SK-N-SH (cell line): ENCODE results near the gene NTMT1. TPM values are rescaled to one million over a fixed set of nuclear protein-coding genes. Genes with fewer than 3 reads are reported as not detected.

Experiments used
- CTCF ChIA-PET: fragments of 300-600, 350-600 bp; formaldehyde crosslinking; extraction: SDS; loops from one replicate; lab custom pipeline; 2021; lab: Yijun Ruan, JAX
- POLR2A ChIA-PET: fragments of 350-600 bp; sonication (Branson Sonifier 250); formaldehyde crosslinking; extraction: SDS; loops from one replicate; lab custom pipeline; 2020; ENCODE audit warnings: antibody characterized with exemption, inconsistent platforms; lab: Yijun Ruan, JAX
- DNase-seq: peaks from one replicate; pipeline ENCODE4 v3.0.0; 2012
- H2AFZ ChIP-seq: fragments of 200-600 bp; sonication (generic); 2 replicates; pipeline ENCODE4 v1.8.1; 2016; ENCODE audit warnings: antibody characterized with exemption, mild to moderate bottlenecking, low read depth
- H3F3A ChIP-seq: fragments of 200-600 bp; sonication (generic); replicated peaks from 2 replicates; pipeline ENCODE3; 2016; ENCODE audit warnings: antibody characterized with exemption, mild to moderate bottlenecking; ENCODE audit not compliant: insufficient read depth
- H3K27ac ChIP-seq, 2 experiments: fragments of 200-500 bp in 1 of 2; fragments of 200-600 bp in 1 of 2; sonication (Bioruptor generic) in 1 of 2; sonication (generic), shearing (Covaris generic) in 1 of 2; 2 replicates each; pipeline versions ENCODE4 v1.5.1 to v1.6.1; 2014 to 2016; ENCODE audit warnings: low read depth in 2 of 2, inconsistent platforms in 1 of 2, low read length in 1 of 2, mild to moderate bottlenecking in 1 of 2, mixed read lengths in 1 of 2
- H3K27me3 ChIP-seq: fragments of 200-600 bp; sonication (generic), shearing (Covaris generic); 2 replicates; pipeline ENCODE4 v1.6.1; 2016; ENCODE audit warnings: mixed run types; ENCODE audit not compliant: insufficient read depth
- H3K36me3 ChIP-seq, 2 experiments: fragments of 200-500 bp in 1 of 2; fragments of 200-600 bp in 1 of 2; sonication (Bioruptor generic) in 1 of 2; sonication (generic) in 1 of 2; replicated peaks in 1 of 2; 2 replicates each; pipeline versions ENCODE3 to v1.5.1; 2014 to 2016; ENCODE audit warnings: low read length in 1 of 2, mild to moderate bottlenecking in 1 of 2; ENCODE audit not compliant: insufficient read depth in 2 of 2, control insufficient read depth in 1 of 2
- H3K4me1 ChIP-seq, 2 experiments: fragments of 200-500 bp in 1 of 2; fragments of 200-600 bp in 1 of 2; sonication (Bioruptor generic) in 1 of 2; sonication (generic), shearing (Covaris generic) in 1 of 2; 2 replicates each; pipeline versions ENCODE4 v1.5.1 to v1.6.1; 2014 to 2016; ENCODE audit warnings: low read depth in 1 of 2, low read length in 1 of 2, mixed run types in 1 of 2; ENCODE audit not compliant: insufficient read depth in 2 of 2, control insufficient read depth in 1 of 2
- H3K4me2 ChIP-seq: fragments of 200-600 bp; sonication (generic), shearing (Covaris generic); 2 replicates; pipeline ENCODE4 v1.6.1; 2017; ENCODE audit warnings: mixed run types
- H3K4me3 ChIP-seq, 2 experiments: fragments of 200-500 bp in 1 of 2; fragments of 200-600 bp in 1 of 2; sonication (Bioruptor generic) in 1 of 2; sonication (generic), shearing (Covaris generic) in 1 of 2; 2 replicates each; pipeline versions ENCODE4 v1.5.1 to v1.8.1; 2014 to 2016; ENCODE audit warnings: low read depth in 2 of 2, inconsistent platforms in 1 of 2, low read length in 1 of 2, mild to moderate bottlenecking in 1 of 2, mixed read lengths in 1 of 2, moderate library complexity in 1 of 2
- H3K79me2 ChIP-seq: fragments of 200-600 bp; sonication (generic); 2 replicates; pipeline ENCODE4 v1.8.1; 2017; ENCODE audit warnings: mild to moderate bottlenecking; ENCODE audit not compliant: insufficient read depth
- H3K9ac ChIP-seq: fragments of 200-600 bp; sonication (generic); 2 replicates; pipeline ENCODE4 v1.6.1; 2017; ENCODE audit warnings: mixed run types
- H3K9me2 ChIP-seq: fragments of 200-600 bp; sonication (generic); 2 replicates; pipeline ENCODE4 v1.6.1; 2017; ENCODE audit warnings: mixed run types
- H3K9me3 ChIP-seq: fragments of 200-600 bp; sonication (generic); 2 replicates; pipeline ENCODE4 v1.6.1; 2017; ENCODE audit warnings: mixed run types, mild to moderate bottlenecking, moderate library complexity
- H4K20me1 ChIP-seq: fragments of 200-600 bp; sonication (generic); 2 replicates; pipeline ENCODE4 v1.6.1; 2017; ENCODE audit warnings: mild to moderate bottlenecking, mixed run types; ENCODE audit not compliant: insufficient read depth
- MEF2A ChIP-seq: IDR thresholded peaks from 2 replicates; pipeline ENCODE4 v1.4.0; 2012; ENCODE audit warnings: low read depth, borderline replicate concordance
- MXI1 ChIP-seq: IDR thresholded peaks from 2 replicates; pipeline ENCODE4 v1.6.1; 2012; ENCODE audit warnings: mild to moderate bottlenecking, low read depth, low read length, improper control_type of control experiment
- NRF1 ChIP-seq: IDR thresholded peaks from 2 replicates; pipeline ENCODE4 v1.6.1; 2012; ENCODE audit warnings: low read depth, mild to moderate bottlenecking, low read length
- RCOR1 ChIP-seq: fragments of 150-350 bp; IDR thresholded peaks from 2 replicates; pipeline ENCODE4 v1.6.1; 2017; ENCODE audit warnings: antibody characterized with exemption, low read length
- SMC3 ChIP-seq: IDR thresholded peaks from 2 replicates; pipeline ENCODE4 v1.6.1; 2012; ENCODE audit warnings: low read depth, low read length, improper control_type of control experiment
- WGBS: methylation state at CpG from one replicate; pipeline ENCODE4 v1.1.6; 2017; ENCODE audit warnings: low lambda C conversion rate; 5-methylcytosine and 5-hydroxymethylcytosine counted together
- polyA plus RNA-seq, 3 experiments: library from polyadenylated mRNA; depleted of rRNA; stranded (reverse); fragments of >200 nt; gene quantifications; 2 replicates each; pipeline ENCODE4 v1.2.3, GENCODE V29; 2012
- TF ChIP-seq, protein P1 (sequence below): IDR thresholded peaks from 2 replicates; pipeline ENCODE4 v1.6.1; 2012; ENCODE audit warnings: mild to moderate bottlenecking, low read depth, low read length, moderate library complexity
- TF ChIP-seq, protein P2 (sequence below): fragments of 150-350 bp; IDR thresholded peaks from 2 replicates; pipeline ENCODE4 v1.6.1; 2016; ENCODE audit warnings: mild to moderate bottlenecking, low read depth, low read length
- TF ChIP-seq, protein P3 (sequence below): fragments of 150-350 bp; IDR thresholded peaks from 2 replicates; pipeline ENCODE4 v1.6.1; 2017; ENCODE audit warnings: antibody characterized with exemption, low read length, low read depth, borderline replicate concordance
- TF ChIP-seq, protein P4 (sequence below): IDR thresholded peaks from 2 replicates; pipeline ENCODE4; 2012

The NTMT1 gene
- polyA plus RNA-seq, 1 of the 3 experiments (the other 2 are of a cell fraction) = 78.3 TPM

DNA sequence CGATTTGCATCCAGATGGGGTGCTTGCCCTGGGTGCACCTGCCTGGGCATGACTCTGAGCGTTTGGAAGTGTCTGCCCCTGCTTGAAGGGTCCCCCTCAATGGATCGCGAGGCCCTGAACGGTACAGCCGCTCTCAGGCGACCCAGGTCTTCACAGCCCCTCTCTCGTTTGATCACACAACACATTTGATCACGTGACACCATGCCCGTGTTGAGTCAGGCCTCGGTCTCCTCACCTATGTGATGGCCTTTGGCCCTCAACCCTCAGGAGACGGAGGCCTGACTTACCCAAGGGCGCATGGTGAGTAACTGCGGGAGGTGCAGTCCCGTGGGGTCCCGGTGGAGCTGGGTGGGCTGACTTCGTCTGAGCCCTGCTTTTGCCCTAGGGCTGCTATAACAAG, 18.9 kb downstream of the NTMT1 start (continued):
- TF ChIP-seq, protein P1, sequence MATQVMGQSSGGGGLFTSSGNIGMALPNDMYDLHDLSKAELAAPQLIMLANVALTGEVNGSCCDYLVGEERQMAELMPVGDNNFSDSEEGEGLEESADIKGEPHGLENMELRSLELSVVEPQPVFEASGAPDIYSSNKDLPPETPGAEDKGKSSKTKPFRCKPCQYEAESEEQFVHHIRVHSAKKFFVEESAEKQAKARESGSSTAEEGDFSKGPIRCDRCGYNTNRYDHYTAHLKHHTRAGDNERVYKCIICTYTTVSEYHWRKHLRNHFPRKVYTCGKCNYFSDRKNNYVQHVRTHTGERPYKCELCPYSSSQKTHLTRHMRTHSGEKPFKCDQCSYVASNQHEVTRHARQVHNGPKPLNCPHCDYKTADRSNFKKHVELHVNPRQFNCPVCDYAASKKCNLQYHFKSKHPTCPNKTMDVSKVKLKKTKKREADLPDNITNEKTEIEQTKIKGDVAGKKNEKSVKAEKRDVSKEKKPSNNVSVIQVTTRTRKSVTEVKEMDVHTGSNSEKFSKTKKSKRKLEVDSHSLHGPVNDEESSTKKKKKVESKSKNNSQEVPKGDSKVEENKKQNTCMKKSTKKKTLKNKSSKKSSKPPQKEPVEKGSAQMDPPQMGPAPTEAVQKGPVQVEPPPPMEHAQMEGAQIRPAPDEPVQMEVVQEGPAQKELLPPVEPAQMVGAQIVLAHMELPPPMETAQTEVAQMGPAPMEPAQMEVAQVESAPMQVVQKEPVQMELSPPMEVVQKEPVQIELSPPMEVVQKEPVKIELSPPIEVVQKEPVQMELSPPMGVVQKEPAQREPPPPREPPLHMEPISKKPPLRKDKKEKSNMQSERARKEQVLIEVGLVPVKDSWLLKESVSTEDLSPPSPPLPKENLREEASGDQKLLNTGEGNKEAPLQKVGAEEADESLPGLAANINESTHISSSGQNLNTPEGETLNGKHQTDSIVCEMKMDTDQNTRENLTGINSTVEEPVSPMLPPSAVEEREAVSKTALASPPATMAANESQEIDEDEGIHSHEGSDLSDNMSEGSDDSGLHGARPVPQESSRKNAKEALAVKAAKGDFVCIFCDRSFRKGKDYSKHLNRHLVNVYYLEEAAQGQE = no peak
- TF ChIP-seq, protein P2, sequence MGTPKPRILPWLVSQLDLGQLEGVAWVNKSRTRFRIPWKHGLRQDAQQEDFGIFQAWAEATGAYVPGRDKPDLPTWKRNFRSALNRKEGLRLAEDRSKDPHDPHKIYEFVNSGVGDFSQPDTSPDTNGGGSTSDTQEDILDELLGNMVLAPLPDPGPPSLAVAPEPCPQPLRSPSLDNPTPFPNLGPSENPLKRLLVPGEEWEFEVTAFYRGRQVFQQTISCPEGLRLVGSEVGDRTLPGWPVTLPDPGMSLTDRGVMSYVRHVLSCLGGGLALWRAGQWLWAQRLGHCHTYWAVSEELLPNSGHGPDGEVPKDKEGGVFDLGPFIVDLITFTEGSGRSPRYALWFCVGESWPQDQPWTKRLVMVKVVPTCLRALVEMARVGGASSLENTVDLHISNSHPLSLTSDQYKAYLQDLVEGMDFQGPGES = no peak
- TF ChIP-seq, all 33 proteins: peak for 0

DNA sequence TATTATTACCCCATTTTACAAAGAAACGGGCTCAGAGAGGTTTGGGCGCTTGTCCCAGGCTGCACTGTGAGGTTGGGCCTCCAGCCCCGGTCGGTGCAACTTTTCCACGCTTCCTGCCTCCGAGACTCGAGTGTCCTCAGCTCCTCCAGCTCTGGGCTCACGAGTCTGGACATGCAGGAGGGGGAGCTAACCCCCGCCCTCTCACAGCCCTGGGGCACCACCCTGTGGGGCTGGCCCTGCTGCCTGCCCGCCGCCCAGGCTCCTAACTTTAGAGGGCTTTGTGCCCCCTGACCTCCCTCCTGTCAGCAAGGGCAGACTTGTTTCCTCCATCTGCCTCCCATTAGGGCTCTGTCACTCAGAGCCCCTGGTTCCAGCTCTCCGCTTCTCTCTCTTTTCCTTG, 20.3 kb downstream of the NTMT1 start:
- peaks cover 7% of the 10 kb centered on the region for H3K79me2 ChIP-seq
- ChIA-PET CTCF (interaction anchor here (1.1 to 7.8 kb wide), 5 partner anchors 56 to 507 kb away, joined by 3 to 81 read pairs (median 5); no protein-coding TSS in a partner anchor), POLR2A (no interaction called here)
- no peak overlapping the region for H3K4me2 ChIP-seq
- no peaks in the 10 kb centered on the region for H3K9me3 ChIP-seq
- no peak overlapping the region for H3K27ac ChIP-seq
- no peak overlapping the region for H3K9ac ChIP-seq
- H3K4me1 ChIP-seq = peaks cover 0 to 33% of the 10 kb centered on the region in 2 experiments; a peak in 2 of 4 replicates
- H4K20me1 ChIP-seq = peaks cover 2% of the 10 kb centered on the region; the same call in 1 of the 2 replicates
- H3K4me3 ChIP-seq = no peak overlapping the region
- TF ChIP-seq NRF1 (no peak), SMC3 (no peak), RCOR1 (no peak), MEF2A (no peak), MXI1 (no peak)
- TF ChIP-seq, protein P3, sequence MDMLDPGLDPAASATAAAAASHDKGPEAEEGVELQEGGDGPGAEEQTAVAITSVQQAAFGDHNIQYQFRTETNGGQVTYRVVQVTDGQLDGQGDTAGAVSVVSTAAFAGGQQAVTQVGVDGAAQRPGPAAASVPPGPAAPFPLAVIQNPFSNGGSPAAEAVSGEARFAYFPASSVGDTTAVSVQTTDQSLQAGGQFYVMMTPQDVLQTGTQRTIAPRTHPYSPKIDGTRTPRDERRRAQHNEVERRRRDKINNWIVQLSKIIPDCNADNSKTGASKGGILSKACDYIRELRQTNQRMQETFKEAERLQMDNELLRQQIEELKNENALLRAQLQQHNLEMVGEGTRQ = no peak
- TF ChIP-seq, protein P4, sequence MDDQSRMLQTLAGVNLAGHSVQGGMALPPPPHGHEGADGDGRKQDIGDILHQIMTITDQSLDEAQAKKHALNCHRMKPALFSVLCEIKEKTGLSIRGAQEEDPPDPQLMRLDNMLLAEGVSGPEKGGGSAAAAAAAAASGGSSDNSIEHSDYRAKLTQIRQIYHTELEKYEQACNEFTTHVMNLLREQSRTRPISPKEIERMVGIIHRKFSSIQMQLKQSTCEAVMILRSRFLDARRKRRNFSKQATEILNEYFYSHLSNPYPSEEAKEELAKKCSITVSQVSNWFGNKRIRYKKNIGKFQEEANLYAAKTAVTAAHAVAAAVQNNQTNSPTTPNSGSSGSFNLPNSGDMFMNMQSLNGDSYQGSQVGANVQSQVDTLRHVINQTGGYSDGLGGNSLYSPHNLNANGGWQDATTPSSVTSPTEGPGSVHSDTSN = no peak
- H3K9me2 ChIP-seq = no peaks in the 10 kb centered on the region
- WGBS = 93% methylated on average over 11 of the region's 12 CpGs
- H3F3A ChIP-seq = peaks cover 3% of the 10 kb centered on the region
- no peaks in the 10 kb centered on the region for H3K27me3 ChIP-seq
- no peak overlapping the region for H2AFZ ChIP-seq
- no peak for DNase-seq
- H3K36me3 ChIP-seq = no peaks in the 10 kb centered on the region
